GM23338 (cell line): ENCODE results near the gene ATP8B2. TPM values are rescaled to one million over a fixed set of nuclear protein-coding genes. Genes with fewer than 3 reads are reported as not detected.

ENCODE experiments used
- ATAC-seq: fragments of 200-7000 bp; cut with Tn5 transposase; 3 replicates; pipeline ENCODE4 v1.9.1; 2020
- DNase-seq: peaks from one replicate; pipeline ENCODE4 v3.0.0-alpha.2; 2015; ENCODE audit warnings: low spot score
- H2AFZ ChIP-seq: fragments of 200-600 bp; sonication (generic); 2 replicates; pipeline ENCODE4 v1.8.0; 2016; ENCODE audit warnings: antibody characterized with exemption, mild to moderate bottlenecking, moderate library complexity
- H3F3A ChIP-seq: fragments of 200-600 bp; sonication (generic); replicated peaks from 2 replicates; pipeline ENCODE4 v1.8.0; 2017; ENCODE audit warnings: antibody characterized with exemption, mixed run types, low read depth
- H3K27ac ChIP-seq: fragments of 200-600 bp; sonication (generic); 2 replicates; pipeline ENCODE4 v1.6.1; 2016; ENCODE audit warnings: low read depth
- H3K27me3 ChIP-seq: fragments of 200-600 bp; sonication (generic); 2 replicates; pipeline ENCODE4 v1.8.0; 2016; ENCODE audit warnings: mild to moderate bottlenecking, mixed run types, moderate library complexity; ENCODE audit not compliant: insufficient read depth
- H3K36me3 ChIP-seq: fragments of 200-600 bp; sonication (generic); 2 replicates; pipeline ENCODE4 v1.8.0; 2016; ENCODE audit warnings: mild to moderate bottlenecking; ENCODE audit not compliant: insufficient read depth
- H3K4me1 ChIP-seq: fragments of 200-600 bp; sonication (generic); 2 replicates; pipeline ENCODE4 v1.8.0; 2016; ENCODE audit warnings: mild to moderate bottlenecking, moderate library complexity; ENCODE audit not compliant: insufficient read depth
- H3K4me2 ChIP-seq: fragments of 200-600 bp; sonication (generic); 2 replicates; pipeline ENCODE4 v1.7.1; 2017; ENCODE audit warnings: mixed run types
- H3K4me3 ChIP-seq: fragments of 200-600 bp; sonication (generic); 2 replicates; pipeline ENCODE4 v1.6.1; 2016; ENCODE audit warnings: mixed run types
- H3K79me2 ChIP-seq: fragments of 200-600 bp; sonication (generic); replicated peaks from 2 replicates; pipeline ENCODE4 v1.8.0; 2017; ENCODE audit warnings: mild to moderate bottlenecking; ENCODE audit not compliant: insufficient read depth
- H3K9me2 ChIP-seq: fragments of 200-600 bp; sonication (generic); 2 replicates; pipeline ENCODE4 v1.8.0; 2017; ENCODE audit not compliant: insufficient read depth
- H4K20me1 ChIP-seq: fragments of 200-600 bp; sonication (generic); replicated peaks from 2 replicates; pipeline ENCODE4 v1.8.0; 2017; ENCODE audit warnings: mild to moderate bottlenecking; ENCODE audit not compliant: insufficient read depth
- H3K27ac Mint-ChIP-seq: 2 replicates; pipeline ENCODE4 v1.8.0; 2020; ENCODE audit warnings: inconsistent platforms, mild to moderate bottlenecking, moderate library complexity, mixed read lengths
- H3K27me3 Mint-ChIP-seq: 3 replicates; pipeline ENCODE4 v1.8.0; 2022; ENCODE audit warnings: low read depth, mild to moderate bottlenecking, moderate library complexity, mixed read lengths, inconsistent platforms; ENCODE audit not compliant: insufficient read depth, poor library complexity
- H3K36me3 Mint-ChIP-seq: 3 replicates; pipeline ENCODE4 v1.8.0; 2021; ENCODE audit warnings: low read depth, mild to moderate bottlenecking, inconsistent platforms, moderate library complexity, mixed read lengths
- H3K4me1 Mint-ChIP-seq: 3 replicates; pipeline ENCODE4 v1.8.0; 2020; ENCODE audit warnings: mild to moderate bottlenecking, inconsistent platforms, mixed read lengths
- H3K4me3 Mint-ChIP-seq: 3 replicates; pipeline ENCODE4 v1.8.0; 2021; ENCODE audit warnings: moderate library complexity, mild to moderate bottlenecking, inconsistent platforms, mixed read lengths
- H3K9me3 Mint-ChIP-seq: 3 replicates; pipeline ENCODE4 v1.8.0; 2020; ENCODE audit warnings: moderate library complexity, mild to moderate bottlenecking, inconsistent platforms, mixed read lengths
- polyA plus RNA-seq: library from polyadenylated mRNA; unstranded; fragments of >200 nt; fragmentation: Nextera tagmentation; extraction: Ambion mirVana; gene quantifications from 2 replicates; pipeline ENCODE4 v1.2.1, GENCODE V29; 2016
- total RNA-seq: library from RNA; depleted of rRNA; stranded (reverse); fragments of >200 nt; shearing (Covaris generic); gene quantifications from 2 replicates; pipeline ENCODE4 v1.2.3, GENCODE V29; 2014
- TF ChIP-seq, protein P1 (sequence below): fragments of 250-450 bp; sonication (Bioruptor Pico); IDR thresholded peaks from 2 replicates; pipeline ENCODE4 v1.5.0; 2020; ENCODE audit warnings: mild to moderate bottlenecking, moderate library complexity
- TF ChIP-seq, protein P2 (sequence below), 2 experiments: fragments of 200-600 bp in 1 of 2; sonication (generic) in 1 of 2; conservative IDR thresholded peaks; 2 replicates each; pipeline versions ENCODE4 v1.5.1 to v1.6.1; 2016 to 2017; ENCODE audit warnings: antibody characterized with exemption in 2 of 2, low read depth in 2 of 2, mild to moderate bottlenecking in 2 of 2, moderate library complexity in 1 of 2
- TF ChIP-seq, protein P3 (sequence below): IDR thresholded peaks from 2 replicates; pipeline ENCODE4 v1.6.1; 2016; ENCODE audit warnings: antibody characterized with exemption

The ATP8B2 gene
- total and polyA plus RNA-seq, 2 experiments from 2014 or later, result 11.0 to 112 TPM

DNA sequence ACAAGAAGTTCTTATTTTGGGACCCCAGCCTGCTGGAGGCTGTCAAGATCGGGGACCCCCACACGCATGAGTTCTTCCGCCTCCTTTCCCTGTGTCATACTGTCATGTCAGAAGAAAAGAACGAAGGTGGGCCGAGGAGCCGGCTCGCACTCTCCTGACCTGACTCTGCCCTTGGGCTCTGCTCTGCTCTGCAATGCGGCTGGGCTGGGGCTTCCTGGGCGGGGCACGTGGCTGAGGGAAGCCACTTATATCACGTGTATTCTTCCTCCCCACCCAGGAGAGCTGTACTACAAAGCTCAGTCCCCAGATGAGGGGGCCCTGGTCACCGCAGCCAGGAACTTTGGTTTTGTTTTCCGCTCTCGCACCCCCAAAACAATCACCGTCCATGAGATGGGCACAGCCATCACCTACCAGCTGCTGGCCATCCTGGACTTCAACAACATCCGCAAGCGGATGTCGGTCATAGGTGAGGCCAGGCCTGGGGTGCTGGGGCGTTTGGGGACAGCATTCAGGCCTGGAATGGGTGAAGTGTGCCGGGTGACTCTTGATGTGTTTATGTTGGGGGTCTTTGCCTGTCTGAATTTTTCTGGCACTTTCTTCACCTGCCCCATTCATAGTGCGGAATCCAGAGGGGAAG is 17.6 kb downstream of the ATP8B2 start (continued):
- TF ChIP-seq, protein P1, sequence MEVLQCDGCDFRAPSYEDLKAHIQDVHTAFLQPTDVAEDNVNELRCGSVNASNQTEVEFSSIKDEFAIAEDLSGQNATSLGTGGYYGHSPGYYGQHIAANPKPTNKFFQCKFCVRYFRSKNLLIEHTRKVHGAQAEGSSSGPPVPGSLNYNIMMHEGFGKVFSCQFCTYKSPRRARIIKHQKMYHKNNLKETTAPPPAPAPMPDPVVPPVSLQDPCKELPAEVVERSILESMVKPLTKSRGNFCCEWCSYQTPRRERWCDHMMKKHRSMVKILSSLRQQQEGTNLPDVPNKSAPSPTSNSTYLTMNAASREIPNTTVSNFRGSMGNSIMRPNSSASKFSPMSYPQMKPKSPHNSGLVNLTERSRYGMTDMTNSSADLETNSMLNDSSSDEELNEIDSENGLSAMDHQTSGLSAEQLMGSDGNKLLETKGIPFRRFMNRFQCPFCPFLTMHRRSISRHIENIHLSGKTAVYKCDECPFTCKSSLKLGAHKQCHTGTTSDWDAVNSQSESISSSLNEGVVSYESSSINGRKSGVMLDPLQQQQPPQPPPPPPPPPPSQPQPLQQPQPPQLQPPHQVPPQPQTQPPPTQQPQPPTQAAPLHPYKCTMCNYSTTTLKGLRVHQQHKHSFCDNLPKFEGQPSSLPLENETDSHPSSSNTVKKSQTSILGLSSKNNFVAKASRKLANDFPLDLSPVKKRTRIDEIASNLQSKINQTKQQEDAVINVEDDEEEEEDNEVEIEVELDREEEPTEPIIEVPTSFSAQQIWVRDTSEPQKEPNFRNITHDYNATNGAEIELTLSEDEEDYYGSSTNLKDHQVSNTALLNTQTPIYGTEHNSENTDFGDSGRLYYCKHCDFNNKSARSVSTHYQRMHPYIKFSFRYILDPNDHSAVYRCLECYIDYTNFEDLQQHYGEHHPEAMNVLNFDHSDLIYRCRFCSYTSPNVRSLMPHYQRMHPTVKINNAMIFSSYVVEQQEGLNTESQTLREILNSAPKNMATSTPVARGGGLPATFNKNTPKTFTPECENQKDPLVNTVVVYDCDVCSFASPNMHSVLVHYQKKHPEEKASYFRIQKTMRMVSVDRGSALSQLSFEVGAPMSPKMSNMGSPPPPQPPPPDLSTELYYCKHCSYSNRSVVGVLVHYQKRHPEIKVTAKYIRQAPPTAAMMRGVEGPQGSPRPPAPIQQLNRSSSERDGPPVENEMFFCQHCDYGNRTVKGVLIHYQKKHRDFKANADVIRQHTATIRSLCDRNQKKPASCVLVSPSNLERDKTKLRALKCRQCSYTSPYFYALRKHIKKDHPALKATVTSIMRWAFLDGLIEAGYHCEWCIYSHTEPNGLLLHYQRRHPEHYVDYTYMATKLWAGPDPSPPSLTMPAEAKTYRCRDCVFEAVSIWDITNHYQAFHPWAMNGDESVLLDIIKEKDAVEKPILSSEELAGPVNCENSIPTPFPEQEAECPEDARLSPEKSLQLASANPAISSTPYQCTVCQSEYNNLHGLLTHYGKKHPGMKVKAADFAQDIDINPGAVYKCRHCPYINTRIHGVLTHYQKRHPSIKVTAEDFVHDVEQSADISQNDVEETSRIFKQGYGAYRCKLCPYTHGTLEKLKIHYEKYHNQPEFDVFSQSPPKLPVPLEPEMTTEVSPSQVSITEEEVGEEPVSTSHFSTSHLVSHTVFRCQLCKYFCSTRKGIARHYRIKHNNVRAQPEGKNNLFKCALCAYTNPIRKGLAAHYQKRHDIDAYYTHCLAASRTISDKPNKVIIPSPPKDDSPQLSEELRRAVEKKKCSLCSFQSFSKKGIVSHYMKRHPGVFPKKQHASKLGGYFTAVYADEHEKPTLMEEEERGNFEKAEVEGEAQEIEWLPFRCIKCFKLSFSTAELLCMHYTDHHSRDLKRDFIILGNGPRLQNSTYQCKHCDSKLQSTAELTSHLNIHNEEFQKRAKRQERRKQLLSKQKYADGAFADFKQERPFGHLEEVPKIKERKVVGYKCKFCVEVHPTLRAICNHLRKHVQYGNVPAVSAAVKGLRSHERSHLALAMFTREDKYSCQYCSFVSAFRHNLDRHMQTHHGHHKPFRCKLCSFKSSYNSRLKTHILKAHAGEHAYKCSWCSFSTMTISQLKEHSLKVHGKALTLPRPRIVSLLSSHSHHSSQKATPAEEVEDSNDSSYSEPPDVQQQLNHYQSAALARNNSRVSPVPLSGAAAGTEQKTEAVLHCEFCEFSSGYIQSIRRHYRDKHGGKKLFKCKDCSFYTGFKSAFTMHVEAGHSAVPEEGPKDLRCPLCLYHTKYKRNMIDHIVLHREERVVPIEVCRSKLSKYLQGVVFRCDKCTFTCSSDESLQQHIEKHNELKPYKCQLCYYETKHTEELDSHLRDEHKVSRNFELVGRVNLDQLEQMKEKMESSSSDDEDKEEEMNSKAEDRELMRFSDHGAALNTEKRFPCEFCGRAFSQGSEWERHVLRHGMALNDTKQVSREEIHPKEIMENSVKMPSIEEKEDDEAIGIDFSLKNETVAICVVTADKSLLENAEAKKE (CRISPR knock-in tag), result no peak
- TF ChIP-seq, protein P2, sequence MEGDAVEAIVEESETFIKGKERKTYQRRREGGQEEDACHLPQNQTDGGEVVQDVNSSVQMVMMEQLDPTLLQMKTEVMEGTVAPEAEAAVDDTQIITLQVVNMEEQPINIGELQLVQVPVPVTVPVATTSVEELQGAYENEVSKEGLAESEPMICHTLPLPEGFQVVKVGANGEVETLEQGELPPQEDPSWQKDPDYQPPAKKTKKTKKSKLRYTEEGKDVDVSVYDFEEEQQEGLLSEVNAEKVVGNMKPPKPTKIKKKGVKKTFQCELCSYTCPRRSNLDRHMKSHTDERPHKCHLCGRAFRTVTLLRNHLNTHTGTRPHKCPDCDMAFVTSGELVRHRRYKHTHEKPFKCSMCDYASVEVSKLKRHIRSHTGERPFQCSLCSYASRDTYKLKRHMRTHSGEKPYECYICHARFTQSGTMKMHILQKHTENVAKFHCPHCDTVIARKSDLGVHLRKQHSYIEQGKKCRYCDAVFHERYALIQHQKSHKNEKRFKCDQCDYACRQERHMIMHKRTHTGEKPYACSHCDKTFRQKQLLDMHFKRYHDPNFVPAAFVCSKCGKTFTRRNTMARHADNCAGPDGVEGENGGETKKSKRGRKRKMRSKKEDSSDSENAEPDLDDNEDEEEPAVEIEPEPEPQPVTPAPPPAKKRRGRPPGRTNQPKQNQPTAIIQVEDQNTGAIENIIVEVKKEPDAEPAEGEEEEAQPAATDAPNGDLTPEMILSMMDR (conservative IDR thresholded peaks at IDR 0.05; ENCODE audit: low read depth in 2 of 2), result no peak

DNA sequence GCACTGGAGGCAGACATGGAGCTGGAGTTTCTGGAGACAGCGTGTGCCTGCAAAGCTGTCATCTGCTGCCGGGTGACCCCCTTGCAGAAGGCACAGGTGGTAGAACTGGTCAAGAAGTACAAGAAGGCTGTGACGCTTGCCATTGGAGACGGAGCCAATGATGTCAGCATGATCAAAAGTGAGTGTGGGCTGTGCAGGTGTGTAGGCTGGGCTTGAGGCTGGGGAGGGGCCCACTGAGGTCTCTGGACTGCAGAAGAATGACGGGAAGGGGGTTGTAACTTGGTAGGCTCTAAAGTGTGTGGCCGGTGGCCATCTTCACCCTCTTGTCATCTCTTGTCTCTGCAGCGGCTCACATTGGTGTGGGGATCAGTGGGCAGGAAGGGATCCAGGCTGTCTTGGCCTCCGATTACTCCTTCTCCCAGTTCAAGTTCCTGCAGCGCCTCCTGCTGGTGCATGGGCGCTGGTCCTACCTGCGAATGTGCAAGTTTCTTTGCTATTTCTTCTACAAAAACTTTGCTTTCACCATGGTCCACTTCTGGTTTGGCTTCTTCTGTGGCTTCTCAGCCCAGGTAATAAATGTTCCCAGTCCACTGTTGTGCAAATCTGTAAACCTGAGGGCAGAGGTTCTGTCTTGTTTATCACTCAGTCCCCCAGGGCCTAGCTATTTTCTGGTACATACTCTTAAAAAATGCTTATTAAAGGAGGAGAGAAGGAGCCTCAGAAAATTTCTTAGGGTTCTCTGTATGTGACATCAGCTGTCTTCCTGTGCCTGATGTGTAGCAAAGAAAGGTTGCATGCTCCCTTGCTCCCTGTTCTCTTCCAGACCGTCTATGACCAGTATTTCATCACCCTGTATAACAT is 19.9 kb downstream of the ATP8B2 start:
- Histone ChIP-seq H3K4me3 (no peak overlapping the region), H3K36me3 (peaks cover 42% of the 10 kb centered on the region), H4K20me1 (peaks cover 7% of the 10 kb centered on the region), H3K79me2 (no peaks in the 10 kb centered on the region), H3F3A (no peaks in the 10 kb centered on the region; the same call in 1 of the 2 replicates), H3K4me1 (no peaks in the 10 kb centered on the region), H3K27ac (no peak overlapping the region), H3K9me2 (no peaks in the 10 kb centered on the region), H3K4me2 (no peak overlapping the region), H3K27me3 (no peaks in the 10 kb centered on the region), H2AFZ (no peak overlapping the region)
- TF ChIP-seq, protein P2 (conservative IDR thresholded peaks at IDR 0.05; ENCODE audit: low read depth in 2 of 2), result peak; percentile 85 to 86
- TF ChIP-seq, protein P3, sequence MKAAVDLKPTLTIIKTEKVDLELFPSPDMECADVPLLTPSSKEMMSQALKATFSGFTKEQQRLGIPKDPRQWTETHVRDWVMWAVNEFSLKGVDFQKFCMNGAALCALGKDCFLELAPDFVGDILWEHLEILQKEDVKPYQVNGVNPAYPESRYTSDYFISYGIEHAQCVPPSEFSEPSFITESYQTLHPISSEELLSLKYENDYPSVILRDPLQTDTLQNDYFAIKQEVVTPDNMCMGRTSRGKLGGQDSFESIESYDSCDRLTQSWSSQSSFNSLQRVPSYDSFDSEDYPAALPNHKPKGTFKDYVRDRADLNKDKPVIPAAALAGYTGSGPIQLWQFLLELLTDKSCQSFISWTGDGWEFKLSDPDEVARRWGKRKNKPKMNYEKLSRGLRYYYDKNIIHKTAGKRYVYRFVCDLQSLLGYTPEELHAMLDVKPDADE, result no peak
- Mint-ChIP-seq H3K4me1 (peaks cover 7% of the 10 kb centered on the region), H3K36me3 (peaks cover 85% of the 10 kb centered on the region), H3K4me3 (no peak overlapping the region; the same call in 2 of the 3 replicates), H3K27me3 (peaks cover 7% of the 10 kb centered on the region), H3K9me3 (no peaks in the 10 kb centered on the region), H3K27ac (no peak overlapping the region)
- ATAC-seq (peak; percentile 85), DNase-seq (peak; percentile 90)
